ENCODE data around the gene LCLAT1. TPM values are rescaled to one million over a fixed set of nuclear protein-coding genes. Genes with fewer than 3 reads are reported as not detected.
"Not testable (repeated sequence)": the region's sequence is repeated elsewhere in the genome, so short reads cannot be mapped to it uniquely, and the experiment has no call there.

The LCLAT1 gene
- total RNA-seq, 4 donors from 2014 or later = 47.3 to 68.7 (median 54.1) TPM

- no peak overlapping the region for H3K27ac ChIP-seq
- H3K4me1 ChIP-seq = no peaks in the 10 kb centered on the region
- 94 to 95% methylated on average over 3 of the region's 3 CpGs for WGBS, 2 donors
- H3K9me3 ChIP-seq = no peaks in the 10 kb centered on the region
- intact Hi-C loops (cut with DNase I) = no loop called here
- no peaks in the 10 kb centered on the region for H3K36me3 ChIP-seq
- H3K4me3 ChIP-seq (replicated peaks in 1 of 3) = no peak overlapping the region
- no peak for TF ChIP-seq POLR2A (IDR thresholded peaks at IDR 0.05)
- no peak for TF ChIP-seq CTCF (IDR thresholded peaks at IDR 0.05)
- no peak for DNase-seq
- H3K27me3 ChIP-seq = no peaks in the 10 kb centered on the region
These were observed 158.2 kb downstream of the LCLAT1 start for GRCh38 chr2:30605197-30605596.

- 95 to 100% methylated on average over 1 of the region's 1 CpG for WGBS, 2 donors
- peaks cover 15 to 22% of the 10 kb centered on the region in 2 donors for H3K4me1 ChIP-seq
- H3K4me3 ChIP-seq (replicated peaks in 1 of 3) = no peak overlapping the region
- DNase-seq = no peak
- intact Hi-C loops (cut with DNase I) = no loop called here
- TF ChIP-seq CTCF (IDR thresholded peaks at IDR 0.05) = no peak
- no peak for TF ChIP-seq POLR2A (IDR thresholded peaks at IDR 0.05)
- H3K9me3 ChIP-seq = no peaks in the 10 kb centered on the region
- H3K27me3 ChIP-seq = no peaks in the 10 kb centered on the region
- H3K27ac ChIP-seq = no peak overlapping the region
- no peaks in the 10 kb centered on the region for H3K36me3 ChIP-seq
These were observed 161.6 kb downstream of the LCLAT1 start for GRCh38 chr2:30608643-30609042.

- Histone ChIP-seq H3K27ac (peak overlapping the region; percentile 48 to 87 (median 78)), H3K27me3 (no peaks in the 10 kb centered on the region), H3K36me3 (no peaks in the 10 kb centered on the region), H3K4me1 (peaks cover 15 to 22% of the 10 kb centered on the region in 2 donors), H3K4me3 (replicated peaks in 1 of 3) (no peak overlapping the region), H3K9me3 (no peaks in the 10 kb centered on the region)
- TF ChIP-seq POLR2A (IDR thresholded peaks at IDR 0.05) (peak in 1 of 2 donors; percentile 68), CTCF (IDR thresholded peaks at IDR 0.05) (no peak)
- intact Hi-C loops (cut with DNase I) = no loop called here
- peak; percentile 61 to 72 for DNase-seq
- WGBS, 2 donors = 28 to 42% methylated on average over 4 of the region's 4 CpGs
These were observed 164.5 kb downstream of the LCLAT1 start for GRCh38 chr2:30611583-30611982.

- no peak for DNase-seq
- Histone ChIP-seq H3K4me3 (replicated peaks in 1 of 3) (no peak overlapping the region), H3K4me1 (peaks cover 15 to 22% of the 10 kb centered on the region in 2 donors), H3K36me3 (no peaks in the 10 kb centered on the region), H3K9me3 (no peaks in the 10 kb centered on the region), H3K27ac (peak overlapping the region in 2 of 3 donors; percentile 59 to 78), H3K27me3 (no peaks in the 10 kb centered on the region)
- WGBS, 2 donors = 72 to 80% methylated on average over 2 of the region's 2 CpGs
- no peak for TF ChIP-seq POLR2A (IDR thresholded peaks at IDR 0.05)
- no peak for TF ChIP-seq CTCF (IDR thresholded peaks at IDR 0.05)
- intact Hi-C loops (cut with DNase I) = no loop called here
These were observed 165.3 kb downstream of the LCLAT1 start for GRCh38 chr2:30612371-30612770.

GRCh38 chr2:30613001-30613400 lies 166.0 kb downstream of the LCLAT1 start:
- H3K27me3 ChIP-seq = no peaks in the 10 kb centered on the region
- no peak for DNase-seq
- H3K4me1 ChIP-seq = peaks cover 15 to 22% of the 10 kb centered on the region in 2 donors
- H3K9me3 ChIP-seq = no peaks in the 10 kb centered on the region
- intact Hi-C loops (cut with DNase I) = no loop called here
- H3K4me3 ChIP-seq (replicated peaks in 1 of 3) = no peak overlapping the region
- WGBS, 2 donors = 92% methylated on average over 2 of the region's 2 CpGs
- no peaks in the 10 kb centered on the region for H3K36me3 ChIP-seq
- peak overlapping the region in 1 of 3 donors; percentile 78 for H3K27ac ChIP-seq
- no peak for TF ChIP-seq CTCF (IDR thresholded peaks at IDR 0.05)
- no peak for TF ChIP-seq POLR2A (IDR thresholded peaks at IDR 0.05)

- H3K27me3 ChIP-seq; H3K36me3 ChIP-seq; H3K9me3 ChIP-seq; intact Hi-C loops (cut with DNase I); H3K27ac ChIP-seq; DNase-seq; H3K4me3 ChIP-seq (replicated peaks in 1 of 3): not testable (repeated sequence)
- peaks cover 15 to 22% of the 10 kb centered on the region in 2 donors for H3K4me1 ChIP-seq
- 100% methylated on average over 1 of the region's 4 CpGs for WGBS, 2 donors
These were observed 167.2 kb downstream of the LCLAT1 start for GRCh38 chr2:30614227-30614626.

Data from thyroid gland (tissue), 4 donors.